NT2/D1 (cell line): ENCODE data around the gene TNFRSF12A.

ENCODE experiments used
- DNase-seq: peaks from one replicate; pipeline ENCODE4 v3.0.0-alpha.2; 2011; ENCODE audit warnings: low read depth, low spot score
- H3K27me3 ChIP-seq: 2 replicates; pipeline ENCODE4 v1.6.0; 2011; ENCODE audit warnings: mild to moderate bottlenecking; ENCODE audit not compliant: insufficient read length, insufficient read depth
- H3K36me3 ChIP-seq: 2 replicates; pipeline ENCODE4 v1.6.1; 2011; ENCODE audit warnings: mild to moderate bottlenecking, low read length, mixed read lengths; ENCODE audit not compliant: insufficient read depth, insufficient read length
- H3K4me1 ChIP-seq: 2 replicates; pipeline ENCODE4 v1.5.1; 2011; ENCODE audit not compliant: insufficient read depth, insufficient read length
- H3K4me3 ChIP-seq: 2 replicates; pipeline ENCODE4 v1.5.1; 2011; ENCODE audit warnings: low read depth; ENCODE audit not compliant: insufficient read length
- H3K9ac ChIP-seq: 2 replicates; pipeline ENCODE4 v1.6.0; 2011; ENCODE audit warnings: low read depth; ENCODE audit not compliant: insufficient read length
- H3K9me3 ChIP-seq: 2 replicates; pipeline ENCODE4 v1.5.1; 2011; ENCODE audit warnings: mild to moderate bottlenecking, low read length; ENCODE audit not compliant: insufficient read depth
- SUZ12 ChIP-seq: IDR thresholded peaks from 2 replicates; pipeline ENCODE4 v1.6.1; 2011; ENCODE audit not compliant: insufficient read length, insufficient read depth; ENCODE audit errors: extremely low read depth
- YY1 ChIP-seq: IDR thresholded peaks from 2 replicates; pipeline ENCODE4 v1.6.1; 2011; ENCODE audit not compliant: insufficient read length, insufficient read depth
- ZNF274 ChIP-seq: IDR thresholded peaks from 2 replicates; pipeline ENCODE4 v1.6.1; 2011; ENCODE audit warnings: mild to moderate bottlenecking, low read depth, low read length

Gene TNFRSF12A

GRCh38 chr16:3057181-3058138 lies 37.3 kb downstream of the TNFRSF12A start:
- no peak for TF ChIP-seq SUZ12
- Histone ChIP-seq H3K9ac (no peak overlapping the region), H3K4me1 (peaks cover 18% of the 10 kb centered on the region), H3K9me3 (no peaks in the 10 kb centered on the region), H3K36me3 (peaks cover 29% of the 10 kb centered on the region), H3K27me3 (peaks cover 10% of the 10 kb centered on the region), H3K4me3 (no peak overlapping the region)
- no peak for DNase-seq

GRCh38 chr16:3058139-3059030 lies 38.2 kb downstream of the TNFRSF12A start:
- peak overlapping the region; percentile 78 for H3K4me3 ChIP-seq
- H3K36me3 ChIP-seq = peaks cover 29% of the 10 kb centered on the region
- peak overlapping the region; percentile 85 for H3K9ac ChIP-seq
- H3K27me3 ChIP-seq = peaks cover 10% of the 10 kb centered on the region
- peak; percentile 57 for DNase-seq
- no peak for TF ChIP-seq ZNF274
- TF ChIP-seq SUZ12 = no peak
- no peak for TF ChIP-seq YY1
- H3K9me3 ChIP-seq = no peaks in the 10 kb centered on the region
- H3K4me1 ChIP-seq = peaks cover 16% of the 10 kb centered on the region

- Histone ChIP-seq H3K36me3 (peaks cover 23% of the 10 kb centered on the region), H3K4me3 (peak overlapping the region; percentile 78), H3K9me3 (no peaks in the 10 kb centered on the region), H3K4me1 (peaks cover 15% of the 10 kb centered on the region), H3K9ac (peak overlapping the region; percentile 85), H3K27me3 (peaks cover 10% of the 10 kb centered on the region)
- peak; percentile 85 for DNase-seq
- TF ChIP-seq SUZ12 = no peak
- TF ChIP-seq YY1 = no peak
These were observed 39.0 kb downstream of the TNFRSF12A start for GRCh38 chr16:3059041-3059722.

- Histone ChIP-seq H3K9ac (peak overlapping the region; percentile 78), H3K36me3 (peaks cover 17% of the 10 kb centered on the region), H3K27me3 (peaks cover 10% of the 10 kb centered on the region), H3K4me3 (peak overlapping the region; percentile 78), H3K4me1 (peaks cover 17% of the 10 kb centered on the region), H3K9me3 (no peaks in the 10 kb centered on the region)
- TF ChIP-seq SUZ12 = no peak
- TF ChIP-seq YY1 = no peak
- no peak for TF ChIP-seq ZNF274
- no peak for DNase-seq
These were observed 39.6 kb downstream of the TNFRSF12A start for GRCh38 chr16:3059723-3060242.

GRCh38 chr16:3060339-3061127 lies 40.4 kb downstream of the TNFRSF12A start:
- Histone ChIP-seq H3K27me3 (peaks cover 10% of the 10 kb centered on the region), H3K9me3 (no peaks in the 10 kb centered on the region), H3K4me3 (no peak overlapping the region), H3K9ac (no peak overlapping the region), H3K36me3 (peaks cover 9% of the 10 kb centered on the region), H3K4me1 (peaks cover 18% of the 10 kb centered on the region)
- TF ChIP-seq YY1 = no peak
- TF ChIP-seq ZNF274 = no peak
- no peak for TF ChIP-seq SUZ12
- no peak for DNase-seq

- peaks cover 6% of the 10 kb centered on the region for H3K36me3 ChIP-seq
- H3K9ac ChIP-seq = no peak overlapping the region
- no peak for TF ChIP-seq SUZ12
- TF ChIP-seq ZNF274 = no peak
- TF ChIP-seq YY1 = no peak
- no peak for DNase-seq
- H3K27me3 ChIP-seq = peaks cover 10% of the 10 kb centered on the region
- H3K4me1 ChIP-seq = peaks cover 16% of the 10 kb centered on the region
- no peaks in the 10 kb centered on the region for H3K9me3 ChIP-seq
- H3K4me3 ChIP-seq = no peak overlapping the region
These were observed 42.4 kb downstream of the TNFRSF12A start for GRCh38 chr16:3062553-3062952.
